KMS-11 (cell line): ENCODE measurements around the gene TMEM235.

Experiments used
- H2AFZ ChIP-seq: fragments of 200-600 bp; sonication (generic); 2 replicates; pipeline ENCODE4 v1.6.1; 2016; ENCODE audit warnings: antibody characterized with exemption, mixed run types, low read depth
- H3K27ac ChIP-seq: fragments of 200-600 bp; sonication (generic); 2 replicates; pipeline ENCODE4 v1.6.1; 2016; ENCODE audit warnings: mild to moderate bottlenecking, mixed run types
- H3K27me3 ChIP-seq: fragments of 200-600 bp; sonication (generic); 2 replicates; pipeline ENCODE4 v1.6.1; 2017; ENCODE audit warnings: mild to moderate bottlenecking, low read depth, mixed run types, moderate library complexity; ENCODE audit not compliant: insufficient read depth
- H3K36me3 ChIP-seq: fragments of 200-600 bp; sonication (generic); 2 replicates; pipeline ENCODE4 v1.6.1; 2017; ENCODE audit warnings: mild to moderate bottlenecking, mixed run types; ENCODE audit not compliant: insufficient read depth
- H3K4me1 ChIP-seq: fragments of 200-600 bp; sonication (generic); 2 replicates; pipeline ENCODE4 v1.6.1; 2016; ENCODE audit warnings: mild to moderate bottlenecking, low read depth, mixed run types; ENCODE audit not compliant: poor library complexity, severe bottlenecking
- H3K4me2 ChIP-seq: fragments of 200-600 bp; sonication (generic); 2 replicates; pipeline ENCODE4 v1.7.0; 2016; ENCODE audit warnings: mild to moderate bottlenecking, mixed run types
- H3K4me3 ChIP-seq: fragments of 200-600 bp; sonication (generic); IDR thresholded peaks from 2 replicates; pipeline ENCODE4 v1.6.1; 2017; ENCODE audit warnings: low read depth, low read length, mixed read lengths; ENCODE audit not compliant: insufficient read depth
- H3K79me2 ChIP-seq: fragments of 200-600 bp; sonication (generic); 2 replicates; pipeline ENCODE4 v1.6.1; 2016; ENCODE audit warnings: low read depth, mixed run types; ENCODE audit not compliant: insufficient read depth
- H3K9ac ChIP-seq: fragments of 200-600 bp; sonication (generic); 2 replicates; pipeline ENCODE4 v1.6.1; 2016; ENCODE audit warnings: mild to moderate bottlenecking, mixed run types
- H4K20me1 ChIP-seq: fragments of 200-600 bp; sonication (generic); 2 replicates; pipeline ENCODE4 v1.6.1; 2016; ENCODE audit warnings: mild to moderate bottlenecking, mixed run types; ENCODE audit not compliant: insufficient read depth
- CTCF ChIP-seq: fragments of 200-600 bp; sonication (generic); conservative IDR thresholded peaks from 2 replicates; pipeline ENCODE4 v1.6.1; 2017; ENCODE audit warnings: low read depth, mild to moderate bottlenecking, antibody characterized with exemption, low read length, moderate library complexity, mixed read lengths

The TMEM235 gene

GRCh38 chr17:78266771-78267170, 35.3 kb downstream of the TMEM235 start:
- Histone ChIP-seq H3K4me1 (peaks cover 15% of the 10 kb centered on the region), H3K27me3 (no peaks in the 10 kb centered on the region), H3K79me2 (no peaks in the 10 kb centered on the region), H3K27ac (no peak overlapping the region), H3K9ac (no peak overlapping the region), H3K4me2 (no peak overlapping the region), H2AFZ (no peak overlapping the region), H3K4me3 (no peak overlapping the region), H4K20me1 (no peaks in the 10 kb centered on the region), H3K36me3 (no peaks in the 10 kb centered on the region)
- no peak for TF ChIP-seq CTCF

- H3K4me3 ChIP-seq, result no peak overlapping the region
- H3K4me1 ChIP-seq, result peaks cover 15% of the 10 kb centered on the region
- H3K4me2 ChIP-seq, result no peak overlapping the region
- H3K36me3 ChIP-seq, result no peaks in the 10 kb centered on the region
- H3K79me2 ChIP-seq, result no peaks in the 10 kb centered on the region
- no peak for TF ChIP-seq CTCF
- H2AFZ ChIP-seq, result no peak overlapping the region
- no peaks in the 10 kb centered on the region for H3K27me3 ChIP-seq
- H3K27ac ChIP-seq, result no peak overlapping the region
- H3K9ac ChIP-seq, result no peak overlapping the region
- H4K20me1 ChIP-seq, result no peaks in the 10 kb centered on the region
Measured at GRCh38 chr17:78267253-78268073, 36.0 kb downstream of the TMEM235 start.

GRCh38 chr17:78268191-78268874, 36.9 kb downstream of the TMEM235 start:
- no peak overlapping the region for H3K4me3 ChIP-seq
- no peak overlapping the region for H3K4me2 ChIP-seq
- H2AFZ ChIP-seq, result no peak overlapping the region
- H3K27ac ChIP-seq, result no peak overlapping the region
- H3K79me2 ChIP-seq, result no peaks in the 10 kb centered on the region
- peaks cover 22% of the 10 kb centered on the region for H3K4me1 ChIP-seq
- H3K36me3 ChIP-seq, result no peaks in the 10 kb centered on the region
- H3K27me3 ChIP-seq, result no peaks in the 10 kb centered on the region
- TF ChIP-seq CTCF, result no peak
- H3K9ac ChIP-seq, result no peak overlapping the region
- H4K20me1 ChIP-seq, result no peaks in the 10 kb centered on the region

- Histone ChIP-seq H2AFZ (no peak overlapping the region), H3K27me3 (no peaks in the 10 kb centered on the region), H3K4me2 (no peak overlapping the region), H3K4me1 (peaks cover 31% of the 10 kb centered on the region), H3K27ac (no peak overlapping the region), H3K4me3 (no peak overlapping the region), H3K36me3 (no peaks in the 10 kb centered on the region), H3K79me2 (0 out of 2 replicates have a peak, but pooled peaks cover 4% of the 10 kb centered on the region), H3K9ac (no peak overlapping the region), H4K20me1 (no peaks in the 10 kb centered on the region)
- no peak for TF ChIP-seq CTCF
Measured at GRCh38 chr17:78268951-78269905, 37.8 kb downstream of the TMEM235 start.
